Measurements from ENCODE around the gene NCKAP5.

GRCh38 chr2:132681766-132682165 lies 886.5 kb downstream of the NCKAP5 start:
- no peak for TF ChIP-seq POLR2A (IDR thresholded peaks at IDR 0.05)
- TF ChIP-seq, protein P1, sequence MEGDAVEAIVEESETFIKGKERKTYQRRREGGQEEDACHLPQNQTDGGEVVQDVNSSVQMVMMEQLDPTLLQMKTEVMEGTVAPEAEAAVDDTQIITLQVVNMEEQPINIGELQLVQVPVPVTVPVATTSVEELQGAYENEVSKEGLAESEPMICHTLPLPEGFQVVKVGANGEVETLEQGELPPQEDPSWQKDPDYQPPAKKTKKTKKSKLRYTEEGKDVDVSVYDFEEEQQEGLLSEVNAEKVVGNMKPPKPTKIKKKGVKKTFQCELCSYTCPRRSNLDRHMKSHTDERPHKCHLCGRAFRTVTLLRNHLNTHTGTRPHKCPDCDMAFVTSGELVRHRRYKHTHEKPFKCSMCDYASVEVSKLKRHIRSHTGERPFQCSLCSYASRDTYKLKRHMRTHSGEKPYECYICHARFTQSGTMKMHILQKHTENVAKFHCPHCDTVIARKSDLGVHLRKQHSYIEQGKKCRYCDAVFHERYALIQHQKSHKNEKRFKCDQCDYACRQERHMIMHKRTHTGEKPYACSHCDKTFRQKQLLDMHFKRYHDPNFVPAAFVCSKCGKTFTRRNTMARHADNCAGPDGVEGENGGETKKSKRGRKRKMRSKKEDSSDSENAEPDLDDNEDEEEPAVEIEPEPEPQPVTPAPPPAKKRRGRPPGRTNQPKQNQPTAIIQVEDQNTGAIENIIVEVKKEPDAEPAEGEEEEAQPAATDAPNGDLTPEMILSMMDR (IDR thresholded peaks at IDR 0.05): no peak
